ENCODE data around the gene PAK6.

PAK6 gene

DNA sequence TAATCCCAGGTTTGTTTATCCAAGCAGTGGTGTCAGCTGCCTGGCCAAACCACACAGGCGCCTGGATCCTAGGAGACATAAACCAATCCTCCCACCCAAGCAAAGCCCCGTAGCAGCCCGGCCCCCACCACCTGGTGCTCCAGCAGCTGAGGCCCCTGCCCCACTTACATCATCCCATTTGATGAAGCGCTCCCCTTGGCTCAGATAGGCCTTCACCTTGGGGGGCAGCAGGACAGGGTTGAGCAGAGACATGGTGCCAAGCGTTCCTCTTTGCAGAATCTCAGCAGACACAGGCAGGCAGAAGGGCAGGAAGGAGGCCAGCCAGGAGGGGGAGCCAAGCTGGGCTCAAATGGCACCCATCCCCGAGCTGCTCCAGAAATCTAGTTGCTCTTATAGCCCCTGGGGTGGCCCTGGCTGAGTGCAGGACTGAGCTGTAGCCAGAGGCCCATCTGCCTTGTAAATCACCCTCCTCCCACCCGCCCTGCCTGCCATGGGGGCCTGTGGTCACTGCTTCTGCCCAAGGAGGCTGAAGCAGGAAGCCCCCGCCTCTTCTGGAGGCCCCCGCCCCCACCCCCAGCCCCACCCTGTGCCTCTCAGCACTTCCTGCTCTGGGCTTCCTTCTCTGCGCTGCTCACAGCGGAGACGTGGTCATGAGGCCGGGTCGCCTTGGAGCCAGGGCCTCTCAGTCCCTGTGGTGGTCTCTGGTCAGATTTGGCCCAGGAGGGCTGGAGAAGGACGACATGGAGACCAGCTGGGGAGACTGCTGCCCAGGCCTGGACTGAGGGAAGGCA, 68.8 kb downstream of the PAK6 start, which contains the start of gene PLCB2:
TSS of gene PLCB2 (minus strand) at position 515 of the 791 bp plus-strand sequence. CDS start at position 252, 263 bp downstream.
- in situ Hi-C loops (cut with MboI; ENCODE audit: low sequenced_read_pairs), result no loop called here

DNA sequence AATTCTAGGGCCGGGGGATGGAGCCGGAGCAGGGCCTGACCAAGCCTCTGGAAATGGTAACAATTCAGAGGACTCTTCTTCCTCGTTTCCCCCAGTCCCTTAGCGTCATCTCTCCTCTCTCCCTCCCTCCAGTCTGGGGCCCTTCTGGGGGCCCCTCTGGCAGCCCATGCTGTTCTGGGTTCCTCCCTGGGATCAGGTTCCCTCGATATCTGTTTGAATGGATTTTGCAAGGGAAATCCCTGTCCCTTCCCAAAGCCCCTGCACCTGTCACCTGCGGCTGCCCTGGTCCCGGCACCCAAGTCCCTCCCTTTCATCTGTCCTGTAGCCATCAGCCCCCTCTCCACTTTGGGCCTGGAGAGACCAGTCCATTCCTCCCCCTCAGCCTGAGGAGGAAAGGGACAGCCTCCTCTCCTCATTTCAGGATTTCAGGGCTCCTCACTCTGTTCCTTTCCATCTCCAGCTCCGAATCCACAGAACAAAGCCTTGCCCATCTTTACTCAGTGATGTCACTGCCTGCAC, 70.5 kb downstream of the PAK6 start:
- in situ Hi-C loops (cut with MboI; ENCODE audit: low sequenced_read_pairs), result no loop called here

DNA sequence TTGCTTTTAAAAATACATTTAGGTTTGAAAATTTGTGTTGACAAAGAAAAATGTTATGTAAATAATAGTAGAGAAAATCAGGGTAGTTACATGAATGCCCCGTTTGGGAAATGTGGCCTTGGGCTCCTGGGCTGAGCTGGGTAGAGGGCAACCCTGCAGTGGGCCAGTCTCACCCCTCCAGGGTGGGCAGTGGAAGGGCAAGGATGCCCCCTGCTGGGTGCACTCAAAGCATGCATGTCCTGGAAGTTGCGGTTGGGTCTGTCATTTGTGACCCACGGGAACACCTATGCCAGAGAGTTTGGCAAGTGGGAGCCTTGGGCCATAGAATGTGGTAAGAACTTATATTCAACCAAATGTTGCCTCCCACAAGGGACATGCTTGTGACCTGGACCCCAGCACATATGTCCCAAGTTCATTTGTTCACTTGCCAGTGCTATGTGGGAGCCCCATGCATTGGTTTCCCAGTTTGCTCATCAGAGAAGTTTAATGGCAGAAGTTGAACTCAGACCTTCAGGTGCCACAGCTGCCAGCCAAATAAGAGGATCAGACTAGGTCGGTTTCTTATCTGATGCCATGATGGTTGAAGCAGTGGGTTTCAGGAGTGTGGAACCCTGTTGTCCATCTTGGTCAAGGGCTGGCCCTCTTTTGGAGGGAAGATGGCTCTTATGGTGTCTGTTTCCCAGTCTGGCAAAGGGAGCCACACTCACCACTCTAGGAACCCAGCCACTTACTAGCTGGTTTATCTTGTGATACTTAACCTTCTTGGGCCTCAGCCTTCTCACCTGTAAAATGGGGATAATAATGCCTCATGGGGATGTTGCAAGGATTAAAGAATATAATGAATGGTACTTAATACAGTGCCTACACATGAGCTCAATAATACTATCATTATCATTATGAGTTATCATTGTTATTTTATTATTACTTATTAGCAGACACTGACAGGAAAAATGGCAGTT, 71.4 kb downstream of the PAK6 start:
- in situ Hi-C loops (cut with MboI; ENCODE audit: low sequenced_read_pairs), result no loop called here

DNA sequence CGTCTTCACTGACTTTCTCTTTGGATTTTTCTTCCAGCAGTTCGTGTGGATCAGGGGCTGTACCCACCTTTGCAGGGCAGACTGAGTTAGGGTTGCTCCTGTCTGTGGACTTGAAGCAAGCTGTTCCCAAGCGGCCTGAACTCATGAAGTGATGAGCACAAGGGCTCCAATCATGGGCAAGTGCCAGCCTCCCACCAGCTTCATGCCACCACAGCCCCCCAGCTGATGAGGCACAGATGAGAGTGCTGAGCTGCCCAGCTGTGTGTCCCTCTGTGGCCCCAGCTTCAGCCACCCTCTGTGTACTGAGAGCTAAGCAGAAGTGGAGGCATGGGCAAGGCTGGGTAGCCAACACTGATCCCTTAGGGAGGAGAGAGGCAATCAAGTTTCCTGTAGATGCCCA, 72.1 kb downstream of the PAK6 start:
- in situ Hi-C loops (cut with MboI; ENCODE audit: low sequenced_read_pairs), result no loop called here

DNA sequence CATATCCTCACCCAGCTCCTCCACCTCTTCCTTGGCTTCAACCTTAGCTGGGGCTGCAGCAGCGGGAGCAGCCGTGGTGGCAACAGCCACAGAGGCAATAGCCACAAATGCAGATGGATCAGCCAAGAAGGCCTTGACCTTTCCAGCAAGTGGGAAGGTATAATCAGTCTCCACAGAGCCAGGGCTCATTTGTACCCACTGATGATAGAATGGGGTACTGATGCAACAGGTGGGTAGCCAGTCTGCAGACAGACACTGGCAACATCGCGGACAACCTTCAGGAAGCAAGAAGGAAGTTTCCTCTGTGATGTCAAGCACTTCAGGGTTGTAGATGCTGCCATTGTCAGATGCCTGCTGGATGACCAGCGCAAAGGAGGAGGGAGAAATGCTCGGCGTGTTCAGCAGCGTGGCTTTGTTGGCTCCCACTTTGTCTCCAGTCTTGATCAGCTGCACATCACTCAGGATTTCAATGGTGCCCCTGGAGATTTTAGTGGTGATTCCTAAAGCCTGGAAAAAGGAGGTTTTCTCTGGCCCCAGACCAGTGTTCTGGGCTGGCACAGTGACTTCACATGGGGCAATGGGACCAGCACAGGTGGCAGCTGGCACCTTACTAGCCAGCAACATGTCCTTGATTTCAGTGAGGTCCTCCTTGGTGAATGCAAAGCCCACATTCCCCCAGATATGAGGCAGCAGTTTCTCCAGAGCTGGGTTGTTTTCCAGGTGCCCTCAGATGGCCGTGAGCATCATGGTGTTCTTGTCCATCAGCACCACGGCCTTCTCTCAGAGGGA, 73.7 kb downstream of the PAK6 start:
- in situ Hi-C loops (cut with MboI; ENCODE audit: low sequenced_read_pairs), result no loop called here

DNA sequence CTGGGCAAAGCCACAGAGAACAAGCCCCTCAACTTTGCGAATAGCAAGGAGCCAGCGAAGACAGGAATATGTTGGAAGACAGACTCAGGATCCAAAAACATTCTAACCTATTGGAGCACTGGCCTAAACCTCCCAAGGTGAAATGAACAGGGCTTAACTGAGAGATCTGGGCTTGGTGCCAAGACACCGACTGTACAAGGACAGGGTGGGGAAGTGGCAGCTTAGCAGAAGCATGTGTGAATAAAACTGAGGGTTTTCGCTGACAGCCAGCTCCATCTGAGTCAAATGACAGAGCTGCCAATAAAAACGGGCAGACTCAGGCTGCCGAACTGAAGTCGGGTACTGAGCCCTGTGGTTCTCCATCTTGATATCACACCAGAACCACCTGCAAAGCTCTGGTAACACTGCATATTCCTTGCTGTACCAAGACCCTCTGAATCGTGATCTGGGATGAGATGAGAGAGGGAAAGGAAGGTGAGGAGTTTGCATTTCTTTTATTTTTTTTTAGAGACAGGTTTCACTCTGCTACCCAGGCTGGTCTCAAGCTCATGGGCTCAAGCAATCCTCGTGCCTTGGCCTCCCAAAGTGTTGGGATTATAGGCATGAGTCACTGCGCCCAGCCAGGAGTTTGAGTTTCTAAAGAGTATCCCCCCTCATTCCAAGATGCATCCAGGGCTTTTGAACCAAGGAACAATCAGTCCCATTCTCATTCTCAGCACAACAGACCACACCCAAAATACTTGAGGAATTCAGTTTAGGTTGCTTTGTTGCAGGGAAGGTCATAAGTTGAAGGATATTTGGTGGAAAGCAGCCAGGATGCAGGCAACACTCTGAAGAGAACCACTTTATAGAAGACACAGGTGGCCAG, 74.9 kb downstream of the PAK6 start:
- in situ Hi-C loops (cut with MboI; ENCODE audit: low sequenced_read_pairs), result no loop called here

DNA sequence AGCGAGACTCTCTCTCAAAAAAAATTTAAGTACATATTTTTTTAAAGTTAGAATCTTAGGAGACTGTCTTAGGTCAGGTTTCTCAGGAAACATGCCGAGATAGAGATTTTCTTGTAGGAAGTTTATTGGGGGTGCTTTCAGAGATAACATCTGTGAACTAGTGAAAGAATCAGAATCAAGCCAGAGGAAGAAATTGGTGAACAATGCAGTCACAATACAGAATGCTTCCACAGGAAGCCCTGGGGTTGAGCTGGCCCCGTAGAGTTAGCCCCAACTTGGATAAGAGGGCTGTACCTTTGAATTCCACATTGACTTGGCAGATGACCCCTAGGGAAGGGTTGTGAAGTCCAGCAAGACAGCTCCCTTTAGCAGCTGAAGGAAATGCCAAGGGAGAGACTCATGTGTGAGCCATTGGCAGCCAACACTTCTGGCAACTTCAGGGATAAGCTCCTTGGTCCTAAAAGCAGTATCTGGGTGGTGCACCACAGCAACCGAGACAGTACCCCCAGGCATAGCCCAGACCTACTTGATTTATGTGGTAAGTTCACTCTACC, 75.9 kb downstream of the PAK6 start:
- in situ Hi-C loops (cut with MboI; ENCODE audit: low sequenced_read_pairs), result no loop called here

DNA sequence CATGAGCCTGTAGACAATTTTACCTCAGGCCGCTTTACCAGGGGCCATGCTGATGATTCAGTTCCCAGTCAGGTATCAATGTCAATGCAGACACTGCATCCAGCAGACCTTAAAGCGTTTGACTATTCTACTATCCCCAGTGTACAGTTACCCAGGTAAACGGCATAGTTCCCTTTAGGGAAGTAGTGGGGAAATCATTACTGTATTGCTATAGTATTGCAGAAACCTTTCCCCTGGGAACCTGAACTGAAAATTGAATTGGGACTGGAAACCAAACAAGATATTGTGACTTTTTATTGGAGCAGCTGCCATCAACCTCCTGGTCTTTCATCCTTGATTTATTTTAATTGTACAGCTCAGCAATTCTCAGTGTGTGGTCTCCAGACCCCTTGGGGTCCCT, 78.1 kb downstream of the PAK6 start:
- in situ Hi-C loops (cut with MboI; ENCODE audit: low sequenced_read_pairs), result no loop called here

DNA sequence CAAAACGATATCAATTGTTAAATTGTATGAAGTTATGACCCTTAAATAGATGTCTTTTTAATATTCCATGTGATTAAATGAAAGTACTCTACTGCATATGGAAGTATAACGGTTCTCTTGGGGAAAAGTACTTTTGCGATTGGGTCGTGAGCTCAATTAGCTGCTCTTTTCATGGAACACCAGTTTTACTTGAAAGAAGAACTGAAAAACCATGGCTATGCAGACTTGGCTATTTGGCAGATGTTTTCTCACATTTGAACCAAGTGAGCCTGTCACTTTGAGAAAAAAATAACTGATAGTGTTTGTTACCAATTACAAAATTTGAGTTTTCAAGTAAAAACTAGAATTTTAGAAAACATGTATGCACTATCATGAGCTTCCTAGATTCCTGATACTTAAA, 78.7 kb downstream of the PAK6 start:
- in situ Hi-C loops (cut with MboI; ENCODE audit: low sequenced_read_pairs), result no loop called here

DNA sequence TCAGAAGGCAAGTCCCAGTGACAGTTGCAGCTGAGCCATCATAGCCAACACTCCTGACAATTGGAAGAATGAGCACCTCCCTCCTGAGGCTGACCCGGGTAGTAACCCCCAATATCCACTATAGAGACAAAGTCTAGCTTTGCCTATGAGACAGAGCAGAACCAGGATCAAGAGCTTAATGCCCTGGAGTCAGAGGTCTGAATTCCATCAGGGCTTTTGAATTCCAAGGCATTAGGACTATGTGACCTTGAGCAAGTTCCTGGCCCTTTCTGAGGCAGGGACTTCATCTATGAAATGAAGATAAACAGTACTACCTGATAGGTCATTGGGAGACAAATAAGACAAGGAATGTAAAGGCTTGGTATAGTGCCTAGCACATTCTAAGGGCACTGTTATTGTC, 81.5 kb downstream of the PAK6 start:
- in situ Hi-C loops (cut with MboI; ENCODE audit: low sequenced_read_pairs), result no loop called here

DNA sequence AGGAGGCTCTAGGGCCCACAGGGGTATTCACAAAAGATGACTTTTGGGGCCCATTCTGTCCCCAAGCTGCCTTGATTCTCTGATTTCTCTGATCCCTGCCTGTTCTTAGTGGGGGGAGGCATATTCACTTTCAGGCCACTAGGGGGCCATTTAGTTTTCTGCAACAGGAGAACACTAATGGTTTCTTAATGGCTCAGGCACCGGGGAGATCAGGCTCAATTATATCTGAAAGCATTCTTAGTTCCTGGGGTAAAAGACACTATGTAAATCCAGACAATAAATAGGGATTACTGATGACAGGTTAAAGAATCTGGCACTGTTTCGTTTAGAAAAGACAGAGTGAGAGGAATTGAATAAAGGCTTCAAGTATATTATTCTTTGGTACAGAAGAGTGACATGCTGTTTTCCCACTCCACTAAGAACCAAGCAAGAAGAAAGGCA, 82.1 kb downstream of the PAK6 start:
- in situ Hi-C loops (cut with MboI; ENCODE audit: low sequenced_read_pairs), result no loop called here

DNA sequence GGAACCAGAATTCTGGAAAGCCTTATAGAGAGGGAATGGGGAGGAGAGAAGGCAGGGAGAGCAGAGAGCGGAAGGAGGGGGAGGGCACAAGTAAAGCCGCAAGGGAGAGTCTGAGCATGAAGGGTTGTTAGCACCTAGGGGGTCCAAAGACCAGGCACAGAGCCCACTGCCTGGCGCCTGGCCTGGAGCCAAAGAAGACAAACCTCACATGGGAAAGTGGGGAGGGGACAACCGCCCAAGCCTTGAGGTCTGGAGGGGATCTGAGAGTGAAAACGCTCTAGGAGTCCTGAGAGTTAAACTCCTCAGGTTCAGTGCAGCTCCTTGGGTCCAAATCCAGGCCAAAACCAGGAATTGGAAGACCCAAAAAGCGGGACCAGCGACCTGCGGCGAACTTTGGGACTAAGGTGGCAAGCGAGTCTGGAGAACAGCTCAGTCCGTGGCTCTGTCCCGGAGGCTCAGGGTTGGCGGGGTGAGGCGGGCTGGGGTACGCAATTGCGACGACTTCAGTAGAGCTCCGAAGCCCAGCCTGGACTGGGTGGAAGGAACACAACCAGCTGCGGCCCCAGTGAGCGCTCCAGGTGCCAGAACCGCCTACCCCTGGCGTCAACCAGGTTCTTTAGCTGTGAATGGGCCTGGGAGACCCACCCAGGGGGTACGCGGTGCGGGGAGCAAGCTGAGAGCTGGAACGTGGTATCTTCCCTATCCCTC, 83.8 kb downstream of the PAK6 start:
- in situ Hi-C loops (cut with MboI; ENCODE audit: low sequenced_read_pairs), result no loop called here

DNA sequence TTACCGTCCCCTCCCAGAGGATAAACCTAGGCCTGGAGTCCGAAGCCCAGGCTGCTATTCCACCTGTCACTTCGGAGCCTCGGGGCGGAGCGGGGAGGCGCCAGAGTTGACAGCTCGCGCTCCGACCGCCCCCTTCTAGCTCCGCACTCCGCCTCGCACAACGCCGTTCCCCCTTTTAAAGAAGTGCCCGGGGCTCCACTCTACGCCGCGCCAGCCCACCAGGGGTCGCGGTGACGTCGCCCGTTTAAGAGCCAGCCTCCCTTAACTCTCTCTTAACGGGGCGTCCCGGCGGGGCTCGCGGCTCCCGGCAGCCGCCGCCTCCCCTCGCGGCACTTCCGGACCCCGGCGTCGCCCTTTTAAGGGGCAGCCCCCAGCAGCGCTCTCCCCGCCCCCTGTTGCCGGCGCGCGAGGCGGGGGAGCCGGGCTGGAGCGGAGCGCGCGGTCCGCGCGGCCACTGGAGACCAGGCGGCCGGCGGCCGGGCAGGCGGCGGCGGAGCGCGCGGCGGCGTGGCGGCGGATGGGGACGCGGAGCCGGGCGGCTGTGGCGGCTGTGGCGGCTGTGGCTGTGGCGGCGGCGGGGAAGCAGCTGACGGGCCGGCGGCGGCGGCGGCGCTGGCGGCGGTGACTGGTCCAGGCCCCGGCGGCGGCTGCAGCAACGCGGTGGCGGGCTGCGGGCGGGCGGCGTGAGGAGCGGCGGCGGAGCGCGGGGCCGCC, 84.5 kb downstream of the PAK6 start, which contains the start of gene INAFM2:
TSS of gene INAFM2 (plus strand) at position 454 of the 714 bp plus-strand sequence. CDS start 364 bp downstream, outside the sequence.
- in situ Hi-C loops (cut with MboI; ENCODE audit: low sequenced_read_pairs), result no loop called here

DNA sequence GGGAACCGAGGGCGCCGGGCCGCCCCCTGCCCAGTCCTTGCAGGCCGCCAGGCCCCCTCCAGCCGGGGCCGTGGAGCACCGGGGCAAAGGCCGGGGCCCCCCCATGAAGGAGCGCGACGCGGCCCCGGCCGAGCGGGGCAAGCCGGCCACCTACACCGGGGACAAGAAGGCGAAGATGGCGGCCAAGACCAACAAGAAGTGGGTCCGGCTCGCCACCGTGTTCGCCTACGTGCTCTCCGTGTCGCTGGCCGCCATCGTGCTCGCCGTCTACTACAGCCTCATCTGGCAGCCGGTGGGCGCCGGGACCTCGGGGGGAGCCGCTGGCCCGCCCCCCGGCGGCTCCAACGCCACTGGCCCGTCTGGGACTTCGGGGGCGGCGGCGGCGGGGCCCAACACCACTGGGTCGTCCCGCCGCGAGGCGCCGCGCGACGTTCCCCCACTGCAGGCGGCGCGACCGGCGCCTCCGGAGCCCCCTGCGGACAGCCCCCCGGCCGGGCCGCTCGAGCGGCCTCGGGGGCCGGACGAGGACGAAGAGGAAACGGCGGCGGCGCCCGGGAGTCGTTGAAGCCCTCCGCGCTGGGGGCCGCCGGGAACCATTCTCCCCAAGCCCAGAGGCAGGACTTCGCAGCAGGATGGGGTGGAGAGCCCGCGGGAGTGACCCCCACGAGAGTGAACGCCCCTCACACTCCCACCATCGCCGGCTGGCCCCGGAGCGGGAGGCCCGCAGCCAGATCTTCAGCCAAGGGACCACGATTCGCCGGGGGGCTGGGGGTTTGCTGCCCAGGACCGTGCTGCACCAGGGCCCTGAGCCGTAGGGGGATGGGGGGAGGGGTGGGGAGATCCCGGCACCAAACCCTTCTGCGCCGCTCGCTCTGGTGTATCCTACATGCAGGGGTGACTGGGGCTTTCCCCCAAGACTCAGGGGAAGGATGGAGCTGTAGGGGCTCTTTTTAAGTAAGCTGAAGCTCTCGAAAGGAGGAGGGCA, 85.4 kb downstream of the PAK6 start:
- in situ Hi-C loops (cut with MboI; ENCODE audit: low sequenced_read_pairs), result no loop called here

DNA sequence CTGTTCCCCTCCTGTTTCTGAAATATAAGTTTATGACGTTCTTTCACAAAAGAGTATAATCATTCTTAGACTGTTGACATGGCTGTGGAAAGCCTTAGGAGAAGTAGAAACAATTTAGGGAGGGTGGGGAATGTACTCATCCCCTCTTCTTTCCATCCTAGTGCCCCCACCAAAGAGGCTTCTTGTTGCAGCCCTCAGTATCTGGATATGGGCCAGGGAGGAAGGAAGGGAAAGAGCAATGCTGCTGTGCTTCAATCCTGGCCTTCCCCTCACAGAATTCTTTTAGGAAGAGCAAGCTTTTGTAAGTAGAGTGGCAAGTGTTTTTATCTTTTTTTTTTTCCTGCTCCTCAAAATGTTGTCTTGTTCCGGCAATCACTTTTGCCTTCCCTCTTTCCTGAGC, 86.3 kb downstream of the PAK6 start:
- in situ Hi-C loops (cut with MboI; ENCODE audit: low sequenced_read_pairs), result no loop called here

DNA sequence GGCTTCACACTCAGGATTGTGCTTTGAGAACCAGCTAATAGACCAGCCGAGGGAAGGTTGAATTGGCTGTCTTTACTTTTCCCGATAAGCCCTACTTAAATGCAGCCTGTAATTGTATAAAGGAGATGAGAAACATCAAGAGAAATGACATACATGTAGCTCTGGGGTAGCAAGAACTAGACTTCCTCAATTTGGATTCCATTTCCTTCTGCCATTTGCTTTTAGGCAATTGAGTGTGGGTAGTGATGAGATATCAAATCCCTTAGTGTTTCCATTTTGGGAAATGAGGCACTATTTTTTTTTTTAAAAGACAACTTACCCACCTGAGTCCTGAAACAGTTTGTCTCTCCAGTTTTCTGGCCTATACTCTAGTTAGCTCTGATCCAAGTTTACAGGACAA, 86.8 kb downstream of the PAK6 start:
- in situ Hi-C loops (cut with MboI; ENCODE audit: low sequenced_read_pairs), result no loop called here

Data from hTERT RPE-1 (cell line).